ENCODE data around the gene KBTBD12. TPM values are rescaled to one million over a fixed set of nuclear protein-coding genes. Genes with fewer than 3 reads are reported as not detected.

Gene KBTBD12
- total and polyA plus RNA-seq, 2 donors (not counting 3 experiments of a cell fraction or from before 2014, with no cell fraction given), result not detected

GRCh38 chr3:127942613-127943012, 27.6 kb downstream of the KBTBD12 start:
- BruUV-seq (replicated peaks), result no TSS peak
- TF ChIP-seq POLR2A (IDR thresholded peaks at IDR 0.05; ENCODE audit: low read depth, low read length) (no peak), FOS (IDR thresholded peaks at IDR 0.05; ENCODE audit: borderline replicate concordance, insufficient read depth, low read length) (no peak), JUN (IDR thresholded peaks at IDR 0.05; ENCODE audit: borderline replicate concordance, insufficient read depth, insufficient read length, low read depth) (no peak), CTCF (IDR thresholded peaks at IDR 0.05; ENCODE audit: extremely low read depth in 1 of 2, insufficient read depth in 1 of 2, low read depth in 1 of 2, low read length in 2 of 2) (no peak), GATA2 (IDR thresholded peaks at IDR 0.05; ENCODE audit: insufficient read depth, insufficient read length, low read depth, low read length) (no peak), POLR2AphosphoS5 (IDR thresholded peaks at IDR 0.05; ENCODE audit: insufficient read depth, low read depth, low read length) (no peak), EZH2 (IDR thresholded peaks at IDR 0.05; ENCODE audit: borderline replicate concordance, low read depth, low read length, severe bottlenecking) (no peak), MAX (IDR thresholded peaks at IDR 0.05; ENCODE audit: insufficient read depth, insufficient read length) (no peak), MYC (IDR thresholded peaks at IDR 0.05; ENCODE audit: low read depth, low read length) (no peak)
- ChIA-PET POLR2A (no interaction called here), CTCF (interaction anchor here (0.7 kb wide), 1 partner anchor 13 kb away, joined by 3 read pairs; no protein-coding TSS in a partner anchor)
- H3K9ac ChIP-seq (replicated peaks; ENCODE audit: extremely low read depth, insufficient read depth, low read length), result no peak overlapping the region
- H3K4me3 ChIP-seq (replicated peaks in 1 of 3; ENCODE audit: insufficient read depth in 1 of 3, low read depth in 1 of 3, low read length in 3 of 3), result no peak overlapping the region
- no peaks in the 10 kb centered on the region for H3K9me1 ChIP-seq (replicated peaks; ENCODE audit: control insufficient read depth, extremely low read depth, insufficient read depth, low read length)
- dilution Hi-C loops (cut with MboI; ENCODE audit: extremely low pct_ligation_motif_present, low sequenced_read_pairs) (no loop called here), intact Hi-C loops (cut with micrococcal nuclease) (no loop called here)
- H3K9me3 ChIP-seq (replicated peaks; ENCODE audit: control insufficient read depth, insufficient read depth, low read length), result no peaks in the 10 kb centered on the region
- no peaks in the 10 kb centered on the region for H3K79me2 ChIP-seq (ENCODE audit: control insufficient read depth, insufficient read depth, low read length)
- no peak overlapping the region for H3K27ac ChIP-seq (ENCODE audit: insufficient read depth, low read depth, low read length)
- H3K4me1 ChIP-seq (ENCODE audit: control insufficient read depth, extremely low read depth, insufficient read depth, low read length), result no peaks in the 10 kb centered on the region
- H3K27me3 ChIP-seq (ENCODE audit: control insufficient read depth in 2 of 2, insufficient read depth in 2 of 2, low read length in 2 of 2), result peaks cover 10 to 44% of the 10 kb centered on the region in 2 experiments
- H3K4me2 ChIP-seq (ENCODE audit: insufficient read depth, low read length), result no peak overlapping the region
- H2AFZ ChIP-seq (ENCODE audit: low read depth, low read length), result no peak overlapping the region
- no peaks in the 10 kb centered on the region for H3K36me3 ChIP-seq (ENCODE audit: control insufficient read depth in 2 of 2, extremely low read depth in 1 of 2, insufficient read depth in 2 of 2, low read length in 2 of 2)
- no peak for DNase-seq (ENCODE audit: low read depth, low spot score)
- no peaks in the 10 kb centered on the region for H4K20me1 ChIP-seq (replicated peaks; ENCODE audit: control insufficient read depth, extremely low read depth, insufficient read depth, low read length)
- FAIRE-seq, result no peak
